HG03060 (cell line): ENCODE measurements around the gene MTR.
"Not testable (repeated sequence)": the region's sequence is repeated elsewhere in the genome, so short reads cannot be mapped to it uniquely, and the experiment has no call there.

Source experiments
- ATAC-seq: cut with Tn5 transposase; IDR thresholded peaks from one replicate; pipeline ENCODE4 v1.9.1; 2021; ENCODE audit warnings: low read depth, moderate number of reproducible peaks; ENCODE audit not compliant: unreplicated experiment

MTR gene

GRCh38 chr1:236893626-236894545 lies 98.8 kb downstream of the MTR start:
- ATAC-seq = no peak

- no peak for ATAC-seq
These were observed 100.7 kb downstream of the MTR start for GRCh38 chr1:236895665-236896387.

GRCh38 chr1:236896716-236897115 lies 101.6 kb downstream of the MTR start:
- no peak for ATAC-seq

- no peak for ATAC-seq
These were observed 110.0 kb downstream of the MTR start for GRCh38 chr1:236904892-236905741.

GRCh38 chr1:236907205-236907604 lies 112.1 kb downstream of the MTR start:
- ATAC-seq = no peak

- ATAC-seq = no peak
These were observed 113.6 kb downstream of the MTR start for GRCh38 chr1:236908669-236909068.

- not testable (repeated sequence) for ATAC-seq
These were observed 116.0 kb downstream of the MTR start for GRCh38 chr1:236911047-236911446.

GRCh38 chr1:236913371-236914037 lies 118.4 kb downstream of the MTR start:
- no peak for ATAC-seq

- no peak for ATAC-seq
These were observed 119.3 kb downstream of the MTR start for GRCh38 chr1:236914375-236914774.

GRCh38 chr1:236916131-236916800 lies 121.2 kb downstream of the MTR start:
- no peak for ATAC-seq

GRCh38 chr1:236917448-236917847 lies 122.4 kb downstream of the MTR start:
- no peak for ATAC-seq

- ATAC-seq = no peak
These were observed 125.3 kb downstream of the MTR start for GRCh38 chr1:236920286-236920894.

- no peak for ATAC-seq
These were observed 126.5 kb downstream of the MTR start for GRCh38 chr1:236921610-236922009.

- ATAC-seq = no peak
These were observed 127.1 kb downstream of the MTR start for GRCh38 chr1:236922190-236922589.

- ATAC-seq = no peak
These were observed 130.3 kb downstream of the MTR start for GRCh38 chr1:236925386-236925785.

GRCh38 chr1:236930503-236930902 lies 135.4 kb downstream of the MTR start:
- ATAC-seq = no peak

GRCh38 chr1:236938760-236939159 lies 143.7 kb downstream of the MTR start:
- no peak for ATAC-seq

GRCh38 chr1:236942431-236942830 lies 147.3 kb downstream of the MTR start:
- no peak for ATAC-seq

- no peak for ATAC-seq
These were observed 149.5 kb downstream of the MTR start for GRCh38 chr1:236944556-236944955.
